Testis (tissue), 2 donors: ENCODE data around the gene LRMDA.

Experiments
- CTCF ChIP-seq, 3 experiments: fragments of 450-650 bp in 2 of 3; fragments of 200-600 bp in 1 of 3; sonication (generic) in 1 of 3; IDR thresholded peaks; one replicate each; pipeline ENCODE4 v1.5.1; 2016 to 2019; ENCODE audit warnings: antibody characterized with exemption in 3 of 3, mild to moderate bottlenecking in 2 of 3, moderate library complexity in 1 of 3
- POLR2A ChIP-seq: fragments of 450-650 bp; IDR thresholded peaks from one replicate; pipeline ENCODE4 v1.6.1; 2017; ENCODE audit warnings: antibody characterized with exemption, mild to moderate bottlenecking, moderate library complexity

- TF ChIP-seq CTCF (IDR thresholded peaks at IDR 0.05) (no peak), POLR2A (no peak)
These were observed 923.5 kb downstream of the LRMDA start for GRCh38 chr10:76354921-76355320.
